H1 (cell line): ENCODE results near the gene SLC13A3. TPM values are rescaled to one million over a fixed set of nuclear protein-coding genes. Genes with fewer than 3 reads are reported as not detected.

ENCODE experiments used
- CHD1 ChIP-seq: IDR thresholded peaks from 2 replicates; pipeline ENCODE4 v1.6.1; 2012; ENCODE audit warnings: low read depth, low read length, improper control_type of control experiment
- JUND ChIP-seq: IDR thresholded peaks from 2 replicates; pipeline ENCODE4 v1.6.1; 2011; ENCODE audit warnings: mild to moderate bottlenecking, improper control_type of control experiment, low read length
- RAD21 ChIP-seq, 2 experiments: IDR thresholded peaks in 1 of 2; conservative IDR thresholded peaks in 1 of 2; 2 replicates each; pipeline ENCODE4 v1.6.1; 2011; ENCODE audit warnings: low read depth in 2 of 2, low read length in 2 of 2, improper control_type of control experiment in 1 of 2, inconsistent platforms in 1 of 2, mild to moderate bottlenecking in 1 of 2, moderate library complexity in 1 of 2
- polyA plus RNA-seq, 7 experiments: library from polyadenylated mRNA; depleted of rRNA in 3 of 7; stranded (reverse) in 5 of 7; unstranded in 2 of 7; fragments of >200 nt in 5 of 7; fragments of 200-250 nt in 2 of 7; gene quantifications; 1 replicate in 5 of 7; 2 replicates in 1 of 7; 4 replicates in 1 of 7; pipeline versions ENCODE4 v1.2.1 to v1.2.3, GENCODE V29; 2011 to 2013; ENCODE audit warnings: missing spikeins in 2 of 7, mixed read lengths in 2 of 7
- total RNA-seq: library from RNA; stranded (reverse); fragmentation: NEBNext Ultra II Directional; extraction: Animal tissue kit (Norgen Biotek cat#: 25700); gene quantifications from 2 replicates; pipeline ENCODE4 v1.2.1, GENCODE V29; 2021
- TF ChIP-seq, protein P1 (sequence below): IDR thresholded peaks from 2 replicates; pipeline ENCODE4 v1.6.1; 2011; ENCODE audit warnings: low read depth, mild to moderate bottlenecking, low read length; ENCODE audit not compliant: insufficient read depth
- TF ChIP-seq, protein P2 (sequence below): IDR thresholded peaks from 2 replicates; pipeline ENCODE4 v1.6.1; 2011; ENCODE audit warnings: low read length, improper control_type of control experiment

The SLC13A3 gene
- total and polyA plus RNA-seq, 2 of the 8 experiments (the other 6 are each of a cell fraction or from before 2014, with no cell fraction given), result 9.4 to 12.6 TPM

DNA sequence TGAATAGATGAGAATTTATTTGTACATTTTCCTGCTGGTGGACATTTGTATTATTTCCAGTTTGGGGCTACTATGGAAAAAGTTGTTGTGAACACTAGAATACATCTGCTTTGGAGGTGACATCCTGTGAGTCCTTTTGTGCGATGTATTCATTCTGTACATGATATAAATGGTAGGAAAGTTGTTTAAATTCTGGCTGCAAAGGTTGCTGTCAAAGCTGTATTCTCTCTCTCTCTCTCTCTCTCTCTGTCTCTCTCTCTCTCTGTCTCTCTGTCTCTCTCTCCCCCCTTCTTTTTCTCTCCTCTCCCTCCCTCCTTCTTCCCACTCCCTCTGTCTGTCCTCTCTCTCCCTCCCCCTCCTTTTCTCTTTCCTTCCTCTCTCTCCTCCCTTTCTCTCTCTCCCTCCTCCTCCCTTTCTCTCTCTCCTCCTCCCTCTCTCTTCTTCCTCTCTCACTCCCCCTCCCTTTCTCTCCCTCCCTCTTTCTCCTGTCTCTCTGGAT, 25.3 kb downstream of the SLC13A3 start (continued):
- TF ChIP-seq CHD1 (no peak), JUND (no peak), RAD21 (IDR thresholded peaks at IDR 0.05 in 1 of 2, conservative IDR thresholded peaks at IDR 0.05 in 1 of 2; ENCODE audit: low read depth in 2 of 2, low read length in 2 of 2) (no peak)
- TF ChIP-seq, protein P1, sequence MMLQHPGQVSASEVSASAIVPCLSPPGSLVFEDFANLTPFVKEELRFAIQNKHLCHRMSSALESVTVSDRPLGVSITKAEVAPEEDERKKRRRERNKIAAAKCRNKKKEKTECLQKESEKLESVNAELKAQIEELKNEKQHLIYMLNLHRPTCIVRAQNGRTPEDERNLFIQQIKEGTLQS, result no peak
- TF ChIP-seq, protein P2, sequence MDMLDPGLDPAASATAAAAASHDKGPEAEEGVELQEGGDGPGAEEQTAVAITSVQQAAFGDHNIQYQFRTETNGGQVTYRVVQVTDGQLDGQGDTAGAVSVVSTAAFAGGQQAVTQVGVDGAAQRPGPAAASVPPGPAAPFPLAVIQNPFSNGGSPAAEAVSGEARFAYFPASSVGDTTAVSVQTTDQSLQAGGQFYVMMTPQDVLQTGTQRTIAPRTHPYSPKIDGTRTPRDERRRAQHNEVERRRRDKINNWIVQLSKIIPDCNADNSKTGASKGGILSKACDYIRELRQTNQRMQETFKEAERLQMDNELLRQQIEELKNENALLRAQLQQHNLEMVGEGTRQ, result no peak
- TF ChIP-seq, all 59 proteins: peak for 0
